HepG2 (cell line): Measurements from ENCODE around the gene FNDC3B. TPM values are rescaled to one million over a fixed set of nuclear protein-coding genes. Genes with fewer than 3 reads are reported as not detected.

Source experiments
- DR1 ChIP-seq: sonication (generic); formaldehyde crosslinking; IDR thresholded peaks from 2 replicates; pipeline ENCODE4 v1.8.0; 2021; ENCODE audit warnings: mild to moderate bottlenecking, missing genetic modification reagents, inconsistent platforms
- FOSL1 ChIP-seq: sonication (generic); formaldehyde crosslinking; IDR thresholded peaks from 2 replicates; pipeline ENCODE4 v1.9.0; 2021; ENCODE audit warnings: missing genetic modification reagents, borderline replicate concordance
- MBNL3 ChIP-seq: fragments of 250-450 bp; sonication (Bioruptor Pico); conservative IDR thresholded peaks from 2 replicates; pipeline ENCODE4 v1.8.0; 2022; ENCODE audit warnings: mild to moderate bottlenecking, inconsistent platforms
- PRMT3 ChIP-seq: sonication (generic); formaldehyde crosslinking; IDR thresholded peaks from 2 replicates; pipeline ENCODE4 v1.8.1; 2022; ENCODE audit warnings: low read depth, mild to moderate bottlenecking, moderate library complexity, missing genetic modification reagents, borderline replicate concordance
- REL ChIP-seq: sonication (generic); formaldehyde crosslinking; conservative IDR thresholded peaks from 2 replicates; pipeline ENCODE4 v1.8.0; 2022; ENCODE audit warnings: mild to moderate bottlenecking, missing genetic modification reagents, moderate library complexity
- REPIN1 ChIP-seq: sonication (generic); formaldehyde crosslinking; IDR thresholded peaks from 2 replicates; pipeline ENCODE4 v1.8.0; 2022; ENCODE audit warnings: missing genetic modification reagents, low read depth, mild to moderate bottlenecking, borderline replicate concordance
- RXRB ChIP-seq: IDR thresholded peaks from 2 replicates; pipeline ENCODE4 v1.6.1; 2016; ENCODE audit warnings: borderline replicate concordance, missing genetic modification reagents, missing compliant biosample characterization
- SIN3A ChIP-seq: IDR thresholded peaks from 2 replicates; pipeline ENCODE4 v1.6.1; 2011; ENCODE audit warnings: low read depth, mild to moderate bottlenecking, control low read depth, low read length, borderline replicate concordance
- SP5 ChIP-seq: IDR thresholded peaks from 2 replicates; pipeline ENCODE4 v1.6.1; 2016; ENCODE audit warnings: low read depth, borderline replicate concordance
- XBP1 ChIP-seq: sonication (generic); formaldehyde crosslinking; IDR thresholded peaks from 2 replicates; pipeline ENCODE4 v1.5.0; 2020; ENCODE audit warnings: missing genetic modification reagents
- ZNF160 ChIP-seq: sonication (generic); formaldehyde crosslinking; IDR thresholded peaks from 2 replicates; pipeline ENCODE4 v1.8.0; 2022; ENCODE audit warnings: mild to moderate bottlenecking, inconsistent platforms, missing genetic modification reagents
- ZNF737 ChIP-seq: sonication (generic); formaldehyde crosslinking; IDR thresholded peaks from 2 replicates; pipeline ENCODE4 v1.5.0; 2020; ENCODE audit warnings: missing genetic modification reagents, mild to moderate bottlenecking, borderline replicate concordance
- ZNF776 ChIP-seq: sonication (generic); formaldehyde crosslinking; IDR thresholded peaks from 2 replicates; pipeline ENCODE4 v1.4.0; 2020; ENCODE audit warnings: mild to moderate bottlenecking, missing genetic modification reagents
- ZNF83 ChIP-seq: sonication (generic); formaldehyde crosslinking; IDR thresholded peaks from 2 replicates; pipeline ENCODE4 v1.4.0; 2020; ENCODE audit warnings: missing genetic modification reagents, mild to moderate bottlenecking, borderline replicate concordance
- polyA plus RNA-seq, 8 experiments: library from polyadenylated mRNA; depleted of rRNA in 3 of 8; stranded (reverse) in 7 of 8; unstranded in 1 of 8; fragments of >200 nt; fragmentation: Illumina TruSeq in 4 of 8; extraction: Trizol in 4 of 8; gene quantifications; 2 replicates each; pipeline versions ENCODE4 v1.2.1 to v1.2.3, GENCODE V29; 2011 to 2016; ENCODE audit warnings: low read depth in 4 of 8, missing spikeins in 1 of 8, mixed read lengths in 1 of 8; ENCODE audit not compliant: insufficient read depth in 1 of 8
- total RNA-seq, 5 experiments: library from RNA; depleted of rRNA; stranded (reverse); fragments of >200 nt; fragmentation: Illumina TruSeq; extraction: Trizol; gene quantifications; 2 replicates each; pipeline ENCODE4 v1.2.3, GENCODE V29; 2016; ENCODE audit warnings: low read depth in 1 of 5
- TF ChIP-seq, protein P1 (sequence below): sonication (generic); formaldehyde crosslinking; IDR thresholded peaks from 2 replicates; pipeline ENCODE4 v1.9.0; 2021; ENCODE audit warnings: missing genetic modification reagents, mild to moderate bottlenecking, borderline replicate concordance
- TF ChIP-seq, protein P2 (sequence below): sonication (generic); formaldehyde crosslinking; IDR thresholded peaks from 2 replicates; pipeline ENCODE4 v1.5.1; 2020; ENCODE audit warnings: missing genetic modification reagents, mild to moderate bottlenecking, borderline replicate concordance
- TF ChIP-seq, protein P3 (sequence below): sonication (generic); formaldehyde crosslinking; IDR thresholded peaks from 2 replicates; pipeline ENCODE4 v1.5.0; 2020; ENCODE audit warnings: missing genetic modification reagents, mild to moderate bottlenecking, borderline replicate concordance
- TF ChIP-seq, protein P4 (sequence below): sonication (generic); formaldehyde crosslinking; IDR thresholded peaks from 2 replicates; pipeline ENCODE4 v1.4.0; 2020; ENCODE audit warnings: mild to moderate bottlenecking, missing genetic modification reagents
- TF ChIP-seq, protein P5 (sequence below): sonication (generic); formaldehyde crosslinking; IDR thresholded peaks from 2 replicates; pipeline ENCODE4 v1.4.0; 2020; ENCODE audit warnings: mild to moderate bottlenecking, missing genetic modification reagents
- TF ChIP-seq, protein P6 (sequence below): sonication (generic); formaldehyde crosslinking; IDR thresholded peaks from 2 replicates; pipeline ENCODE4 v1.4.0; 2020; ENCODE audit warnings: missing genetic modification reagents

Gene FNDC3B
- total and polyA plus RNA-seq, 2 of the 13 experiments (the other 11 are each of a cell fraction or from before 2014, with no cell fraction given) = 74.8 to 103 TPM

DNA sequence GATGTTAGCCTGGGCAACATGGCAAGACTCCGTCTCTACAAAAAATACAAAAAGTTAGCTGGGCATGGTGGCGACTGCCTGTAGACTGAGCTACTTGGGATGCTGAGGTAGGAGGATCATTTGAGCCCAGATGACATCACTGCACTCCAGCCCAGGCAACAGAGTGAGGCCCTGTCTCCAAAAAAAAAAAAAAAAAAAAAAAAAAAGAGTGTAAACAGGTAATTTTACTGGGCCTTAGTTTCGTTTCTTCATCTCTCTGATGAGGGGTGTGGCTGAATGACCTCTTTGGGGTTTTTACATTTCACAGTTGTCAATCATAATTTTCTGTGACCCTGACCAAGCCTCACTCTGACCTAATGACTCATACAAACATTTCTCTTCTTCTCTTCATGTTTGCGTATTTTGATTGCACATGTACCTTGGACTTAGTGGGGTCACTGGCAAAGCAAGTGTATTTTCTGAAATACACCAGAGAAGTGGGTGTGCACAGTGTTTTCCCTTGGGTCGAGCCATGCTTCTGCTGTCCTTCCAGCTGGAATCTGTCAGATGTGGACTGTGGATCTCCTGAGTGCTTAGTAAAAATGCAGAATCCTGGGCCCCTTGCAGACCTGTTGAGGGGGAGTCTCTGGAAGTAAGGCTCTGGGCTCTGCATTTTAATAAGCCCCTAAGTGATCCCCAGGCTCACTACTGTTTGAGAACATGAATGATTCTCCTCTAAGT lies 140.5 kb downstream of the FNDC3B start (continued):
- TF ChIP-seq, protein P1, sequence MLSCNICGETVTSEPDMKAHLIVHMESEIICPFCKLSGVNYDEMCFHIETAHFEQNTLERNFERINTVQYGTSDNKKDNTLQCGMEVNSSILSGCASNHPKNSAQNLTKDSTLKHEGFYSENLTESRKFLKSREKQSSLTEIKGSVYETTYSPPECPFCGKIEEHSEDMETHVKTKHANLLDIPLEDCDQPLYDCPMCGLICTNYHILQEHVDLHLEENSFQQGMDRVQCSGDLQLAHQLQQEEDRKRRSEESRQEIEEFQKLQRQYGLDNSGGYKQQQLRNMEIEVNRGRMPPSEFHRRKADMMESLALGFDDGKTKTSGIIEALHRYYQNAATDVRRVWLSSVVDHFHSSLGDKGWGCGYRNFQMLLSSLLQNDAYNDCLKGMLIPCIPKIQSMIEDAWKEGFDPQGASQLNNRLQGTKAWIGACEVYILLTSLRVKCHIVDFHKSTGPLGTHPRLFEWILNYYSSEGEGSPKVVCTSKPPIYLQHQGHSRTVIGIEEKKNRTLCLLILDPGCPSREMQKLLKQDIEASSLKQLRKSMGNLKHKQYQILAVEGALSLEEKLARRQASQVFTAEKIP (CRISPR knock-in tag) = no peak
- TF ChIP-seq FOSL1 (CRISPR knock-in tag) = peak; percentile 93
- peak; percentile 96 for TF ChIP-seq RXRB (CRISPR knock-in tag)
- no peak for TF ChIP-seq ZNF160 (CRISPR knock-in tag)
- TF ChIP-seq ZNF737 (CRISPR knock-in tag) = no peak
- TF ChIP-seq ZNF776 = no peak
- no peak for TF ChIP-seq XBP1 (CRISPR knock-in tag)
- peak; percentile 98 for TF ChIP-seq SIN3A
- TF ChIP-seq, protein P2, sequence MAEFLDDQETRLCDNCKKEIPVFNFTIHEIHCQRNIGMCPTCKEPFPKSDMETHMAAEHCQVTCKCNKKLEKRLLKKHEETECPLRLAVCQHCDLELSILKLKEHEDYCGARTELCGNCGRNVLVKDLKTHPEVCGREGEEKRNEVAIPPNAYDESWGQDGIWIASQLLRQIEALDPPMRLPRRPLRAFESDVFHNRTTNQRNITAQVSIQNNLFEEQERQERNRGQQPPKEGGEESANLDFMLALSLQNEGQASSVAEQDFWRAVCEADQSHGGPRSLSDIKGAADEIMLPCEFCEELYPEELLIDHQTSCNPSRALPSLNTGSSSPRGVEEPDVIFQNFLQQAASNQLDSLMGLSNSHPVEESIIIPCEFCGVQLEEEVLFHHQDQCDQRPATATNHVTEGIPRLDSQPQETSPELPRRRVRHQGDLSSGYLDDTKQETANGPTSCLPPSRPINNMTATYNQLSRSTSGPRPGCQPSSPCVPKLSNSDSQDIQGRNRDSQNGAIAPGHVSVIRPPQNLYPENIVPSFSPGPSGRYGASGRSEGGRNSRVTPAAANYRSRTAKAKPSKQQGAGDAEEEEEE (CRISPR knock-in tag) = no peak
- TF ChIP-seq, protein P3, sequence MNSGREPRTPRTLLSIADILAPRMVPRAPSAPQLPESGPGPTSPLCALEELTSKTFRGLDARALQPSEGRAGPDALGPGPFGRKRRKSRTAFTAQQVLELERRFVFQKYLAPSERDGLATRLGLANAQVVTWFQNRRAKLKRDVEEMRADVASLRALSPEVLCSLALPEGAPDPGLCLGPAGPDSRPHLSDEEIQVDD = no peak
- TF ChIP-seq, protein P4, sequence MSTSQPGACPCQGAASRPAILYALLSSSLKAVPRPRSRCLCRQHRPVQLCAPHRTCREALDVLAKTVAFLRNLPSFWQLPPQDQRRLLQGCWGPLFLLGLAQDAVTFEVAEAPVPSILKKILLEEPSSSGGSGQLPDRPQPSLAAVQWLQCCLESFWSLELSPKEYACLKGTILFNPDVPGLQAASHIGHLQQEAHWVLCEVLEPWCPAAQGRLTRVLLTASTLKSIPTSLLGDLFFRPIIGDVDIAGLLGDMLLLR (CRISPR knock-in tag) = no peak
- TF ChIP-seq ZNF83 = no peak
- no peak for TF ChIP-seq PRMT3
- TF ChIP-seq, protein P5, sequence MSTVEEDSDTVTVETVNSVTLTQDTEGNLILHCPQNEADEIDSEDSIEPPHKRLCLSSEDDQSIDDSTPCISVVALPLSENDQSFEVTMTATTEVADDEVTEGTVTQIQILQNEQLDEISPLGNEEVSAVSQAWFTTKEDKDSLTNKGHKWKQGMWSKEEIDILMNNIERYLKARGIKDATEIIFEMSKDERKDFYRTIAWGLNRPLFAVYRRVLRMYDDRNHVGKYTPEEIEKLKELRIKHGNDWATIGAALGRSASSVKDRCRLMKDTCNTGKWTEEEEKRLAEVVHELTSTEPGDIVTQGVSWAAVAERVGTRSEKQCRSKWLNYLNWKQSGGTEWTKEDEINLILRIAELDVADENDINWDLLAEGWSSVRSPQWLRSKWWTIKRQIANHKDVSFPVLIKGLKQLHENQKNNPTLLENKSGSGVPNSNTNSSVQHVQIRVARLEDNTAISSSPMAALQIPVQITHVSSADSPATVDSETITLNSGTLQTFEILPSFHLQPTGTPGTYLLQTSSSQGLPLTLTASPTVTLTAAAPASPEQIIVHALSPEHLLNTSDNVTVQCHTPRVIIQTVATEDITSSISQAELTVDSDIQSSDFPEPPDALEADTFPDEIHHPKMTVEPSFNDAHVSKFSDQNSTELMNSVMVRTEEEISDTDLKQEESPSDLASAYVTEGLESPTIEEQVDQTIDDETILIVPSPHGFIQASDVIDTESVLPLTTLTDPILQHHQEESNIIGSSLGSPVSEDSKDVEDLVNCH = no peak
- TF ChIP-seq REL (CRISPR knock-in tag) = no peak
- TF ChIP-seq, protein P6, sequence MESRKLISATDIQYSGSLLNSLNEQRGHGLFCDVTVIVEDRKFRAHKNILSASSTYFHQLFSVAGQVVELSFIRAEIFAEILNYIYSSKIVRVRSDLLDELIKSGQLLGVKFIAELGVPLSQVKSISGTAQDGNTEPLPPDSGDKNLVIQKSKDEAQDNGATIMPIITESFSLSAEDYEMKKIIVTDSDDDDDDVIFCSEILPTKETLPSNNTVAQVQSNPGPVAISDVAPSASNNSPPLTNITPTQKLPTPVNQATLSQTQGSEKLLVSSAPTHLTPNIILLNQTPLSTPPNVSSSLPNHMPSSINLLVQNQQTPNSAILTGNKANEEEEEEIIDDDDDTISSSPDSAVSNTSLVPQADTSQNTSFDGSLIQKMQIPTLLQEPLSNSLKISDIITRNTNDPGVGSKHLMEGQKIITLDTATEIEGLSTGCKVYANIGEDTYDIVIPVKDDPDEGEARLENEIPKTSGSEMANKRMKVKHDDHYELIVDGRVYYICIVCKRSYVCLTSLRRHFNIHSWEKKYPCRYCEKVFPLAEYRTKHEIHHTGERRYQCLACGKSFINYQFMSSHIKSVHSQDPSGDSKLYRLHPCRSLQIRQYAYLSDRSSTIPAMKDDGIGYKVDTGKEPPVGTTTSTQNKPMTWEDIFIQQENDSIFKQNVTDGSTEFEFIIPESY (CRISPR knock-in tag) = no peak
- TF ChIP-seq REPIN1 (CRISPR knock-in tag) = peak; percentile 68; the same call in 1 of the 2 replicates
- TF ChIP-seq SP5 (CRISPR knock-in tag) = peak; percentile 90
- no peak for TF ChIP-seq MBNL3 (CRISPR knock-in tag)
- TF ChIP-seq DR1 (CRISPR knock-in tag) = no peak
